ENCODE measurements around the gene BDKRB1.

- TF ChIP-seq CTCF (conservative IDR thresholded peaks at IDR 0.05 in 1 of 2, IDR thresholded peaks at IDR 0.05 in 1 of 2; ENCODE audit: low read depth in 1 of 2, low read length in 2 of 2) = no peak
- TF ChIP-seq EZH2 (IDR thresholded peaks at IDR 0.05; ENCODE audit: low read length, missing control alignments) = no peak
These were observed 34.8 kb upstream of the BDKRB1 start for GRCh38 chr14:96221109-96221650.

Measured in fibroblast of lung (primary cell).